Activated naive CD4-positive, alpha-beta T cell treated with anti-CD3 and anti-CD28 coated beads, Interleukin-2, amount 10 ng/mL, durations not matched to agents 7 days and 5 days (primary cell): ENCODE data around the gene KY.
"Not testable (repeated sequence)": the region's sequence is repeated elsewhere in the genome, so short reads cannot be mapped to it uniquely, and the experiment has no call there.

Experiments
- CTCF ChIA-PET: fragments of 350-600 bp; sonication (Branson Sonifier 250); formaldehyde crosslinking; loops from one replicate; lab custom pipeline; 2021; ENCODE audit warnings: antibody characterized with exemption; lab: Charles Lee
- DNase-seq: peaks from one replicate; pipeline ENCODE4 v3.0.0-alpha.2; 2020
- H3K27ac Mint-ChIP-seq: one replicate; pipeline ENCODE4 v1.8.0; 2021; ENCODE audit warnings: mild to moderate bottlenecking, moderate library complexity, mixed read lengths
- H3K27me3 Mint-ChIP-seq: one replicate; pipeline ENCODE4 v1.8.0; 2021; ENCODE audit warnings: mild to moderate bottlenecking, mixed read lengths
- H3K36me3 Mint-ChIP-seq: one replicate; pipeline ENCODE4 v1.8.0; 2021; ENCODE audit warnings: mixed read lengths
- H3K4me1 Mint-ChIP-seq: one replicate; pipeline ENCODE4 v1.8.0; 2021; ENCODE audit warnings: mixed read lengths
- H3K4me3 Mint-ChIP-seq: one replicate; pipeline ENCODE4 v1.8.0; 2021; ENCODE audit warnings: mild to moderate bottlenecking, moderate library complexity, mixed read lengths
- H3K9me3 Mint-ChIP-seq: one replicate; pipeline ENCODE4 v1.8.0; 2021; ENCODE audit warnings: mixed read lengths

KY gene

GRCh38 chr3:134600685-134601463, 49.9 kb downstream of the KY start:
- peak; percentile 71 for DNase-seq
- Mint-ChIP-seq H3K27ac (no peak overlapping the region), H3K9me3 (no peaks in the 10 kb centered on the region), H3K4me1 (peaks cover 7% of the 10 kb centered on the region), H3K27me3 (peaks cover 18% of the 10 kb centered on the region), H3K36me3 (no peaks in the 10 kb centered on the region), H3K4me3 (no peak overlapping the region)
- CTCF ChIA-PET, result interaction anchor here (0.8 to 2.2 kb wide), 15 partner anchors 10 to 1294 kb away, joined by 3 to 12 read pairs (median 3); partner anchors contain the start of gene EPHB1

- CTCF ChIA-PET, result interaction anchor here (0.8 to 2.2 kb wide), 11 partner anchors 14 to 585 kb away, joined by 3 to 12 read pairs (median 3); partner anchors contain the start of gene EPHB1
- no peaks in the 10 kb centered on the region for H3K36me3 Mint-ChIP-seq
- DNase-seq, result no peak
- H3K4me3 Mint-ChIP-seq, result no peak overlapping the region
- peaks cover 7% of the 10 kb centered on the region for H3K4me1 Mint-ChIP-seq
- no peak overlapping the region for H3K27ac Mint-ChIP-seq
- peaks cover 18% of the 10 kb centered on the region for H3K27me3 Mint-ChIP-seq
- H3K9me3 Mint-ChIP-seq, result no peaks in the 10 kb centered on the region
These were observed 50.6 kb downstream of the KY start for GRCh38 chr3:134600206-134600605.

- Mint-ChIP-seq H3K4me1 (peaks cover 7% of the 10 kb centered on the region), H3K9me3 (no peaks in the 10 kb centered on the region), H3K4me3 (no peak overlapping the region), H3K27me3 (peaks cover 18% of the 10 kb centered on the region), H3K27ac (no peak overlapping the region), H3K36me3 (no peaks in the 10 kb centered on the region)
- CTCF ChIA-PET, result interaction anchor here (1.3 kb wide), 1 partner anchor 156 kb away, joined by 3 read pairs; no protein-coding TSS in a partner anchor
- DNase-seq, result no peak
These were observed 51.9 kb downstream of the KY start for GRCh38 chr3:134598763-134599545.

- Mint-ChIP-seq H3K27ac (no peak overlapping the region), H3K9me3 (no peaks in the 10 kb centered on the region), H3K4me1 (peaks cover 7% of the 10 kb centered on the region), H3K4me3 (no peak overlapping the region), H3K36me3 (no peaks in the 10 kb centered on the region), H3K27me3 (peaks cover 18% of the 10 kb centered on the region)
- CTCF ChIA-PET, result no interaction called here
- no peak for DNase-seq
These were observed 53.3 kb downstream of the KY start for GRCh38 chr3:134597390-134597970.

- DNase-seq, H3K36me3 Mint-ChIP-seq, CTCF ChIA-PET, H3K9me3 Mint-ChIP-seq, H3K4me3 Mint-ChIP-seq, H3K27ac Mint-ChIP-seq, H3K4me1 Mint-ChIP-seq: not testable (repeated sequence)
- peaks cover 16% of the 10 kb centered on the region for H3K27me3 Mint-ChIP-seq
These were observed 55.8 kb downstream of the KY start for GRCh38 chr3:134594986-134595385.

GRCh38 chr3:134594331-134594741, 56.5 kb downstream of the KY start:
- Mint-ChIP-seq H3K9me3 (no peaks in the 10 kb centered on the region), H3K4me1 (no peaks in the 10 kb centered on the region), H3K4me3 (no peak overlapping the region), H3K36me3 (no peaks in the 10 kb centered on the region), H3K27me3 (peaks cover 16% of the 10 kb centered on the region), H3K27ac (no peak overlapping the region)
- DNase-seq, result no peak
- CTCF ChIA-PET, result no interaction called here

- H3K4me3 Mint-ChIP-seq, result no peak overlapping the region
- H3K27ac Mint-ChIP-seq, result no peak overlapping the region
- H3K9me3 Mint-ChIP-seq, result no peaks in the 10 kb centered on the region
- no peaks in the 10 kb centered on the region for H3K4me1 Mint-ChIP-seq
- peaks cover 9% of the 10 kb centered on the region for H3K27me3 Mint-ChIP-seq
- DNase-seq, result no peak
- CTCF ChIA-PET, result no interaction called here
- no peaks in the 10 kb centered on the region for H3K36me3 Mint-ChIP-seq
These were observed 58.0 kb downstream of the KY start for GRCh38 chr3:134592806-134593205.

GRCh38 chr3:134590766-134591165, 60.1 kb downstream of the KY start:
- H3K9me3 Mint-ChIP-seq, result no peaks in the 10 kb centered on the region
- H3K36me3 Mint-ChIP-seq, result no peaks in the 10 kb centered on the region
- CTCF ChIA-PET, result no interaction called here
- H3K4me3 Mint-ChIP-seq, result no peak overlapping the region
- DNase-seq, result no peak
- no peak overlapping the region for H3K27ac Mint-ChIP-seq
- H3K4me1 Mint-ChIP-seq, result no peaks in the 10 kb centered on the region
- peaks cover 8% of the 10 kb centered on the region for H3K27me3 Mint-ChIP-seq

GRCh38 chr3:134579141-134579665, 71.6 kb downstream of the KY start:
- Mint-ChIP-seq H3K27me3 (no peaks in the 10 kb centered on the region), H3K4me1 (no peaks in the 10 kb centered on the region), H3K27ac (no peak overlapping the region), H3K9me3 (peaks cover 3% of the 10 kb centered on the region), H3K4me3 (no peak overlapping the region), H3K36me3 (no peaks in the 10 kb centered on the region)
- no peak for DNase-seq
- CTCF ChIA-PET, result no interaction called here

- Mint-ChIP-seq H3K27ac (no peak overlapping the region), H3K9me3 (no peaks in the 10 kb centered on the region), H3K4me3 (no peak overlapping the region), H3K4me1 (no peaks in the 10 kb centered on the region), H3K27me3 (no peaks in the 10 kb centered on the region), H3K36me3 (no peaks in the 10 kb centered on the region)
- CTCF ChIA-PET, result no interaction called here
- DNase-seq, result no peak
These were observed 74.0 kb downstream of the KY start for GRCh38 chr3:134576831-134577230.

GRCh38 chr3:134576426-134576825, 74.4 kb downstream of the KY start:
- no peaks in the 10 kb centered on the region for H3K27me3 Mint-ChIP-seq
- H3K36me3 Mint-ChIP-seq, result no peaks in the 10 kb centered on the region
- H3K4me1 Mint-ChIP-seq, result no peaks in the 10 kb centered on the region
- H3K27ac Mint-ChIP-seq, result no peak overlapping the region
- no peak for DNase-seq
- H3K4me3 Mint-ChIP-seq, result no peak overlapping the region
- CTCF ChIA-PET, result no interaction called here
- no peaks in the 10 kb centered on the region for H3K9me3 Mint-ChIP-seq

- H3K36me3 Mint-ChIP-seq, DNase-seq, CTCF ChIA-PET, H3K4me1 Mint-ChIP-seq, H3K4me3 Mint-ChIP-seq, H3K27me3 Mint-ChIP-seq, H3K27ac Mint-ChIP-seq: not testable (repeated sequence)
- peaks cover 17% of the 10 kb centered on the region for H3K9me3 Mint-ChIP-seq
These were observed 80.9 kb downstream of the KY start for GRCh38 chr3:134569899-134570298.

- no peaks in the 10 kb centered on the region for H3K4me1 Mint-ChIP-seq
- H3K9me3 Mint-ChIP-seq, result peaks cover 17% of the 10 kb centered on the region
These were observed 82.0 kb downstream of the KY start for GRCh38 chr3:134568790-134569189.

GRCh38 chr3:134567605-134568004, 83.2 kb downstream of the KY start:
- peaks cover 17% of the 10 kb centered on the region for H3K9me3 Mint-ChIP-seq
- peaks cover 13% of the 10 kb centered on the region for H3K36me3 Mint-ChIP-seq
- H3K4me3 Mint-ChIP-seq, result no peak overlapping the region
- H3K27ac Mint-ChIP-seq, result no peak overlapping the region
- no peaks in the 10 kb centered on the region for H3K27me3 Mint-ChIP-seq
- CTCF ChIA-PET, result no interaction called here
- no peak for DNase-seq
- peaks cover under 1% of the 10 kb centered on the region for H3K4me1 Mint-ChIP-seq

More at GRCh38 chr3:134568790-134569189, 82.0 kb downstream of the KY start:
- CTCF ChIA-PET, result no interaction called here
- peaks cover 7% of the 10 kb centered on the region for H3K36me3 Mint-ChIP-seq
- no peak overlapping the region for H3K4me3 Mint-ChIP-seq
- no peak overlapping the region for H3K27ac Mint-ChIP-seq
- no peaks in the 10 kb centered on the region for H3K27me3 Mint-ChIP-seq
- DNase-seq, result no peak
